GM12864 (cell line): ENCODE data around the gene FEZF2.

Experiments used
- DNase-seq: peaks from one replicate; pipeline ENCODE4 v3.0.0-alpha.2; 2011; ENCODE audit warnings: low read depth
- H3K4me3 ChIP-seq: 2 replicates; pipeline ENCODE4 v1.5.1; 2011; ENCODE audit warnings: mild to moderate bottlenecking, low read depth, low read length, control low read depth
- CTCF ChIP-seq: IDR thresholded peaks from 2 replicates; pipeline ENCODE4 v1.5.1; 2011; ENCODE audit warnings: low read depth, mild to moderate bottlenecking, moderate library complexity, low read length, control low read depth, inconsistent platforms; ENCODE audit errors: missing control alignments

The FEZF2 gene

GRCh38 chr3:62405566-62405965, 32.2 kb upstream of the FEZF2 start:
- no peak for DNase-seq
- no peak for TF ChIP-seq CTCF
- H3K4me3 ChIP-seq, result no peak overlapping the region

DNA sequence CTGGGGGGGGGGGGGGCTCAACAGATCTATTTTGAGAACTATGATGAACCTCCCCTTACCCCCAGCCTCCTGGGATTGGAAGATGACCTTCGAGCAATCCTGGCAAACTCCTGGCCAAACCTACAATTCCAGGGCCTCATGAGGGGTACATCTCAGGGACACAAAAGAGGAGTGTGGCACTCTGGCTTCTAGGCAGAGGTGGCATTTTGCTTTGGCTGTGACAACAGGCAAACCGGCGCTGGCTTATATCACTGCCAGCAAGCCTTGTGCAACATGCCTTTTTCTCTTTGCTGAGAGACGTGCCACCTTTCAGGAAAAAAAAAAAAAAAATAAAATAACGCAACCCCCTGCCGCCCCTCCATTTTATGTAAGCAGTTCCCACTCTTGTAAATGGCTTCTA, 31.8 kb upstream of the FEZF2 start:
- no peak overlapping the region for H3K4me3 ChIP-seq
- TF ChIP-seq CTCF, result no peak
- no peak for DNase-seq

DNA sequence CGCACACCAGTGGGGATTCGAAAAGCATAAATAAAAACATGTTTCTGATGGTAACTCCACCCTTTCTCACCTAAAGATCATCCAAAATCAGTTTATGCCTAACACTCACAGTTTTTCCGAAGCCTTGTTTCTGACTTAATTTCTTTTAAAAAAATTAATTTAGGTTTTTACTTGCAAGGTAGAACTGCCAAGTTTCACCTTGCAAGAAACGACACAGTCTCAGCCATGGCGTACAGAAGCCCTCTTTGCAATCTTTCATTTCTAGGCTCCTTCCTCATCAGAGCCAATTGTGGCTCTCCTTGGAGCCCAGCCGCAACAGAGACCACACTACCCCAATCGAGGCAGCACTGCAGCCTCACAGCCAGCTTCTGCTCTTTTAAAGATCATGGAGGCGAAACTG, 31.0 kb upstream of the FEZF2 start:
- no peak for TF ChIP-seq CTCF
- DNase-seq, result no peak
- no peak overlapping the region for H3K4me3 ChIP-seq

GRCh38 chr3:62403765-62404164, 30.4 kb upstream of the FEZF2 start:
- H3K4me3 ChIP-seq, result no peak overlapping the region
- TF ChIP-seq CTCF, result no peak
- no peak for DNase-seq

- TF ChIP-seq CTCF, result no peak
- no peak overlapping the region for H3K4me3 ChIP-seq
- DNase-seq, result no peak
These were observed 19.4 kb upstream of the FEZF2 start for GRCh38 chr3:62392626-62393292.

DNA sequence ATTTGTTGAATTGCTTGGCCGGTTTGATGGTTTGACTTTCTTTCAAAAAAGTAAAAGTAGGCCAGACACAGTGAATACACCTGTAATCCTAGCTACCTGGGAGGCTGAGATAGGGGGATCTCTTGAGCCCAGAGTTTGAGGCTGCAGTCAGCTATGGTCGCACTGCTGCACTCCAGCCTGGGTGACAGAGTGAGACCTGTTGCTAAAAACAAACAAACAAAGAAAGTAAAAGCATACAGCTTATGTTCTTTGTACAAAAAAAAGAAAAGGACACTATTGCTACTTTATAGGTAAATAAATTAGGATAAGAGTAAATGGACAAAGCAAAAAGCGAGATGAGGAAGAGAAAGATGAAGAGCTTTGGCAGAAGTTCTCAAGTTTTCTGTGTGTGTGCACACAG, 13.9 kb upstream of the FEZF2 start:
- no peak for DNase-seq
- H3K4me3 ChIP-seq, result no peak overlapping the region
- no peak for TF ChIP-seq CTCF

GRCh38 chr3:62379321-62379798, 6.0 kb upstream of the FEZF2 start:
- TF ChIP-seq CTCF, result no peak
- no peak overlapping the region for H3K4me3 ChIP-seq
- no peak for DNase-seq
